ENCODE data around the gene NGEF. TPM values are rescaled to one million over a fixed set of nuclear protein-coding genes. Genes with fewer than 3 reads are reported as not detected.

Gene NGEF
- polyA plus RNA-seq, 1 experiment = 0.10 TPM

DNA sequence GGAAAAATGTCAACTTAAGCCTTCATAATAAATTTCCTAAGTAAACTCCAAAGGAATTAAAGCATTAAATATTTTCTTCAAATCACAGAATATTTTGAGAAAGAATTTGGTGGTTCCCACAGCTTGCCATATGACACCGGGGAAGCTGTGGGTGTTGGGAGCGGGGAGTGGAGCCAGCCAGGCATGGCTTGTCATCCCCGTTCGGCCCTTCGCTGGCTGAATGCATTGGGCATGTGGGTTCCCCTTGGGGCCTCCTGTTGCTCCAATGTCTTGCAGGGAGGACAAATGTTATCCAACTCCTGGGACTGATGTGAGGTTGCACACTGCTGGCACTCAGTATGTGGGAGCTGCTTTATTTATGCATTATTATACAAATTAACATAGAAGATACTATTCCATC, 18.6 kb downstream of the NGEF start:
- no peak for DNase-seq (ENCODE audit: low read depth, low spot score)
- TF ChIP-seq, protein P1, sequence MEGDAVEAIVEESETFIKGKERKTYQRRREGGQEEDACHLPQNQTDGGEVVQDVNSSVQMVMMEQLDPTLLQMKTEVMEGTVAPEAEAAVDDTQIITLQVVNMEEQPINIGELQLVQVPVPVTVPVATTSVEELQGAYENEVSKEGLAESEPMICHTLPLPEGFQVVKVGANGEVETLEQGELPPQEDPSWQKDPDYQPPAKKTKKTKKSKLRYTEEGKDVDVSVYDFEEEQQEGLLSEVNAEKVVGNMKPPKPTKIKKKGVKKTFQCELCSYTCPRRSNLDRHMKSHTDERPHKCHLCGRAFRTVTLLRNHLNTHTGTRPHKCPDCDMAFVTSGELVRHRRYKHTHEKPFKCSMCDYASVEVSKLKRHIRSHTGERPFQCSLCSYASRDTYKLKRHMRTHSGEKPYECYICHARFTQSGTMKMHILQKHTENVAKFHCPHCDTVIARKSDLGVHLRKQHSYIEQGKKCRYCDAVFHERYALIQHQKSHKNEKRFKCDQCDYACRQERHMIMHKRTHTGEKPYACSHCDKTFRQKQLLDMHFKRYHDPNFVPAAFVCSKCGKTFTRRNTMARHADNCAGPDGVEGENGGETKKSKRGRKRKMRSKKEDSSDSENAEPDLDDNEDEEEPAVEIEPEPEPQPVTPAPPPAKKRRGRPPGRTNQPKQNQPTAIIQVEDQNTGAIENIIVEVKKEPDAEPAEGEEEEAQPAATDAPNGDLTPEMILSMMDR (IDR thresholded peaks at IDR 0.05; ENCODE audit: low read depth, low read length) = no peak
- ChIA-PET POLR2A (no interaction called here), CTCF (no interaction called here)
- peaks cover 2% of the 10 kb centered on the region; the same call in 1 of the 2 replicates for H3K9me3 ChIP-seq (ENCODE audit: control insufficient read depth, insufficient read depth, low read length)
- H3K27ac ChIP-seq (ENCODE audit: low read depth, low read length) = no peak overlapping the region
- H3K4me3 ChIP-seq (ENCODE audit: low read depth, low read length) = no peak overlapping the region
- H3K27me3 ChIP-seq (ENCODE audit: control insufficient read depth, insufficient read depth, low read length) = peaks cover under 1% of the 10 kb centered on the region

- no peak overlapping the region for H3K27ac ChIP-seq (ENCODE audit: low read depth, low read length)
- DNase-seq (ENCODE audit: low read depth, low spot score) = no peak
- TF ChIP-seq, protein P1 (IDR thresholded peaks at IDR 0.05; ENCODE audit: low read depth, low read length) = no peak
- H3K9me3 ChIP-seq (ENCODE audit: control insufficient read depth, insufficient read depth, low read length) = peaks cover 2% of the 10 kb centered on the region; the same call in 1 of the 2 replicates
- CTCF ChIA-PET = no interaction called here
- no peak overlapping the region for H3K4me3 ChIP-seq (ENCODE audit: low read depth, low read length)
- POLR2A ChIA-PET = no interaction called here
- H3K27me3 ChIP-seq (ENCODE audit: control insufficient read depth, insufficient read depth, low read length) = no peaks in the 10 kb centered on the region
Observed at GRCh38 chr2:232993231-232993821, 19.7 kb downstream of the NGEF start.

DNA sequence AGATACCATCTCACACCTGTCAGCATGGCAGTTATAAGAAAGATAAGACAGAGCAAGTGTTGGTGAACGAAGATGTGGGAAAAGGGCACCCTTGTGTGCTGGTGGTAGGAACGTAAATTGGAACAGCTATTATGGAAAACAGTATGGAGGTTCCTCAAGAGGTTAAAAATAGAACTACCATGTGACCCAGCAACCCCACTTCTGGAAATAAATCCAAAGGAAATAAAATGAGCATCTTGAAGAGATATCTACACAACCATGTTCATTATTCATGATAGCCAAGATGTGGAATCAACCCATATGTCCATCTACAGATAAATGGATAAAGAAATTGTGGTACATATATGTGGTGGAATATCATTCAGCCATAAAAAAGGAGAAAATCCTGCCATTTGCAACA, 26.9 kb downstream of the NGEF start:
- Histone ChIP-seq H3K27me3 (ENCODE audit: control insufficient read depth, insufficient read depth, low read length) (no peaks in the 10 kb centered on the region), H3K9me3 (ENCODE audit: control insufficient read depth, insufficient read depth, low read length) (no peaks in the 10 kb centered on the region), H3K4me3 (ENCODE audit: low read depth, low read length) (no peak overlapping the region), H3K27ac (ENCODE audit: low read depth, low read length) (no peak overlapping the region)
- DNase-seq (ENCODE audit: low read depth, low spot score) = no peak
- POLR2A ChIA-PET = no interaction called here
- CTCF ChIA-PET = no interaction called here
- TF ChIP-seq, protein P1 (IDR thresholded peaks at IDR 0.05; ENCODE audit: low read depth, low read length) = no peak

- Histone ChIP-seq H3K27ac (ENCODE audit: low read depth, low read length) (no peak overlapping the region), H3K9me3 (ENCODE audit: control insufficient read depth, insufficient read depth, low read length) (no peaks in the 10 kb centered on the region), H3K27me3 (ENCODE audit: control insufficient read depth, insufficient read depth, low read length) (no peaks in the 10 kb centered on the region), H3K4me3 (ENCODE audit: low read depth, low read length) (no peak overlapping the region)
- ChIA-PET CTCF (no interaction called here), POLR2A (no interaction called here)
- no peak for DNase-seq (ENCODE audit: low read depth, low spot score)
- TF ChIP-seq, protein P1 (IDR thresholded peaks at IDR 0.05; ENCODE audit: low read depth, low read length) = no peak
Observed at GRCh38 chr2:232984451-232985207, 28.4 kb downstream of the NGEF start.

- TF ChIP-seq, protein P1 (IDR thresholded peaks at IDR 0.05; ENCODE audit: low read depth, low read length) = no peak
- POLR2A ChIA-PET = no interaction called here
- CTCF ChIA-PET = no interaction called here
- no peak overlapping the region for H3K27ac ChIP-seq (ENCODE audit: low read depth, low read length)
- no peaks in the 10 kb centered on the region for H3K9me3 ChIP-seq (ENCODE audit: control insufficient read depth, insufficient read depth, low read length)
- DNase-seq (ENCODE audit: low read depth, low spot score) = no peak
- no peaks in the 10 kb centered on the region for H3K27me3 ChIP-seq (ENCODE audit: control insufficient read depth, insufficient read depth, low read length)
- H3K4me3 ChIP-seq (ENCODE audit: low read depth, low read length) = no peak overlapping the region
Observed at GRCh38 chr2:232983669-232984140, 29.4 kb downstream of the NGEF start.

All from AG04450 (cell line).